IPS-20b (cell line): ENCODE data around the gene WBP1.
"Not testable (repeated sequence)": the region's sequence is repeated elsewhere in the genome, so short reads cannot be mapped to it uniquely, and the experiment has no call there.

ENCODE experiments used
- H3K27ac ChIP-seq: one replicate; pipeline ENCODE4 v1.5.1; 2013; ENCODE audit warnings: low read length
- H3K27me3 ChIP-seq: 2 replicates; pipeline ENCODE4 v1.6.1; 2013; ENCODE audit warnings: mild to moderate bottlenecking, low read length, inconsistent platforms; ENCODE audit not compliant: insufficient read depth
- H3K36me3 ChIP-seq: 2 replicates; pipeline ENCODE4 v1.6.1; 2013; ENCODE audit warnings: low read depth, mild to moderate bottlenecking, inconsistent platforms, low read length, moderate library complexity; ENCODE audit not compliant: insufficient read depth
- H3K4me1 ChIP-seq: 2 replicates; pipeline ENCODE4 v1.6.1; 2013; ENCODE audit warnings: mild to moderate bottlenecking, control low read depth, inconsistent platforms, low read length, moderate library complexity; ENCODE audit not compliant: insufficient read depth
- H3K4me3 ChIP-seq: 2 replicates; pipeline ENCODE4 v1.5.1; 2013; ENCODE audit warnings: mild to moderate bottlenecking, low read length, inconsistent platforms
- H3K9ac ChIP-seq: 2 replicates; pipeline ENCODE4 v1.6.1; 2013; ENCODE audit warnings: low read depth, mild to moderate bottlenecking, inconsistent platforms, low read length, moderate library complexity
- H3K9me3 ChIP-seq: 2 replicates; pipeline ENCODE4 v1.6.1; 2013; ENCODE audit warnings: mild to moderate bottlenecking, low read depth, low read length, inconsistent platforms; ENCODE audit not compliant: insufficient read depth

The WBP1 gene

GRCh38 chr2:74459503-74460118, 1.4 kb downstream of the WBP1 start:
- not testable (repeated sequence) for H3K27ac ChIP-seq, H3K9ac ChIP-seq, H3K9me3 ChIP-seq, H3K4me1 ChIP-seq, H3K27me3 ChIP-seq
- Histone ChIP-seq H3K4me3 (peak overlapping the region; percentile 95; the same call in 1 of the 2 replicates), H3K36me3 (peaks cover 18% of the 10 kb centered on the region)

- not testable (repeated sequence) for H3K4me1 ChIP-seq, H3K4me3 ChIP-seq, H3K27me3 ChIP-seq, H3K9me3 ChIP-seq, H3K27ac ChIP-seq, H3K9ac ChIP-seq
- peaks cover 18% of the 10 kb centered on the region for H3K36me3 ChIP-seq
Measured at GRCh38 chr2:74460187-74460586, 1.9 kb downstream of the WBP1 start.

- H3K27ac ChIP-seq, result no peak overlapping the region
Measured at GRCh38 chr2:74461187-74462053, 3.2 kb downstream of the WBP1 start.

GRCh38 chr2:74462054-74462785, 4.0 kb downstream of the WBP1 start:
- H3K9me3 ChIP-seq, result no peaks in the 10 kb centered on the region
- H3K4me3 ChIP-seq, result no peak overlapping the region
- peaks cover 18% of the 10 kb centered on the region for H3K36me3 ChIP-seq
- no peaks in the 10 kb centered on the region for H3K27me3 ChIP-seq
- H3K27ac ChIP-seq, result no peak overlapping the region
- no peaks in the 10 kb centered on the region; the same call in 1 of the 2 replicates for H3K4me1 ChIP-seq
- H3K9ac ChIP-seq, result no peak overlapping the region

More at GRCh38 chr2:74461187-74462053, 3.2 kb downstream of the WBP1 start:
- peaks cover 18% of the 10 kb centered on the region for H3K36me3 ChIP-seq
- no peaks in the 10 kb centered on the region for H3K9me3 ChIP-seq
- H3K27me3 ChIP-seq, result no peaks in the 10 kb centered on the region
- no peak overlapping the region for H3K4me3 ChIP-seq
- H3K9ac ChIP-seq, result no peak overlapping the region
- H3K4me1 ChIP-seq, result peaks cover 3% of the 10 kb centered on the region

- peaks cover 18% of the 10 kb centered on the region for H3K36me3 ChIP-seq
- no peak overlapping the region for H3K27ac ChIP-seq
- H3K4me3 ChIP-seq, result no peak overlapping the region
- H3K27me3 ChIP-seq, result no peaks in the 10 kb centered on the region
- H3K4me1 ChIP-seq, result no peaks in the 10 kb centered on the region; the same call in 1 of the 2 replicates
- H3K9ac ChIP-seq, result no peak overlapping the region
- H3K9me3 ChIP-seq, result no peaks in the 10 kb centered on the region
Measured at GRCh38 chr2:74462786-74463105, 4.5 kb downstream of the WBP1 start.

- no peaks in the 10 kb centered on the region for H3K27me3 ChIP-seq
- no peak overlapping the region for H3K27ac ChIP-seq
- peaks cover 18% of the 10 kb centered on the region for H3K36me3 ChIP-seq
- H3K4me3 ChIP-seq, result peak overlapping the region; percentile 89
- peak overlapping the region; percentile 87 for H3K9ac ChIP-seq
- H3K9me3 ChIP-seq, result no peaks in the 10 kb centered on the region
- no peaks in the 10 kb centered on the region; the same call in 1 of the 2 replicates for H3K4me1 ChIP-seq
Measured at GRCh38 chr2:74464406-74464805, 6.2 kb downstream of the WBP1 start.

- H3K4me3 ChIP-seq, H3K4me1 ChIP-seq, H3K9me3 ChIP-seq, H3K9ac ChIP-seq, H3K27ac ChIP-seq, H3K27me3 ChIP-seq: not testable (repeated sequence)
- peaks cover 17% of the 10 kb centered on the region for H3K36me3 ChIP-seq
Measured at GRCh38 chr2:74470742-74471141, 12.5 kb downstream of the WBP1 start.

GRCh38 chr2:74471332-74472065, 13.3 kb downstream of the WBP1 start:
- peaks cover 18% of the 10 kb centered on the region for H3K36me3 ChIP-seq
- H3K27ac ChIP-seq, result no peak overlapping the region
- H3K9ac ChIP-seq, result peak overlapping the region; percentile 88; the same call in 1 of the 2 replicates
- no peaks in the 10 kb centered on the region for H3K9me3 ChIP-seq
- H3K4me1 ChIP-seq, result no peaks in the 10 kb centered on the region; the same call in 1 of the 2 replicates
- H3K27me3 ChIP-seq, result no peaks in the 10 kb centered on the region
- H3K4me3 ChIP-seq, result peak overlapping the region; percentile 97

- Histone ChIP-seq H3K27ac (peak within 1 kb of the TSS; percentile 59), H3K4me3 (peak within 1 kb of the TSS; percentile 97), H3K9ac (peak within 1 kb of the TSS; percentile 88), H3K27me3 (no peaks in the 10 kb centered on the region), H3K36me3 (peaks cover 18% of the 10 kb centered on the region), H3K9me3 (no peaks in the 10 kb centered on the region), H3K4me1 (no peaks in the 10 kb centered on the region; the same call in 1 of the 2 replicates)
Measured at GRCh38 chr2:74472086-74472944, 14.1 kb downstream of the WBP1 start, which contains the start of gene MRPL53. TSS of gene MRPL53 (minus strand) at chr2:74472680. CDS start at chr2:74472660, 20 bp downstream.

GRCh38 chr2:74472945-74473258, 14.7 kb downstream of the WBP1 start:
- Histone ChIP-seq H3K36me3 (peaks cover 22% of the 10 kb centered on the region), H3K9me3 (no peaks in the 10 kb centered on the region), H3K4me3 (peak overlapping the region; percentile 97), H3K9ac (peak overlapping the region; percentile 88), H3K4me1 (no peaks in the 10 kb centered on the region; the same call in 1 of the 2 replicates), H3K27ac (peak overlapping the region; percentile 59), H3K27me3 (no peaks in the 10 kb centered on the region)
